Heart right ventricle (tissue), 16 donors: ENCODE results near the gene LSS. TPM values are rescaled to one million over a fixed set of nuclear protein-coding genes. Genes with fewer than 3 reads are reported as not detected.

Source experiments
- ATAC-seq, 8 donors: fragments of 200-7000 bp; cut with Tn5 transposase; one replicate each; pipeline ENCODE4 v1.9.1; 2020; ENCODE audit warnings: mild to moderate bottlenecking in 8 of 8, moderate library complexity in 8 of 8, moderate number of reproducible peaks in 1 of 8
- DNase-seq, 2 donors: peaks; one replicate each; pipeline ENCODE4 v3.0.0-alpha.2; 2020
- H3K27ac ChIP-seq, 10 donors: fragments of 200-600 bp; sonication (generic) in 2 of 10; one replicate each; pipeline versions ENCODE4 v1.5.0 to v1.8.0; 2020 to 2022; ENCODE audit warnings: mild to moderate bottlenecking in 3 of 10
- H3K27me3 ChIP-seq, 7 donors: fragments of 200-600 bp; one replicate each; pipeline ENCODE4 v1.8.0; 2021 to 2022; ENCODE audit warnings: mild to moderate bottlenecking in 2 of 7
- H3K36me3 ChIP-seq, 9 donors: fragments of 200-600 bp; sonication (generic) in 1 of 9; one replicate each; pipeline versions ENCODE4 v1.5.0 to v1.8.0; 2020 to 2022; ENCODE audit warnings: mild to moderate bottlenecking in 2 of 9
- H3K4me1 ChIP-seq, 9 donors: fragments of 200-600 bp; sonication (generic) in 1 of 9; one replicate each; pipeline versions ENCODE4 v1.5.0 to v1.8.0; 2020 to 2022; ENCODE audit warnings: mild to moderate bottlenecking in 4 of 9
- H3K4me3 ChIP-seq, 10 donors: fragments of 200-600 bp; sonication (generic) in 2 of 10; one replicate each; pipeline versions ENCODE4 v1.5.0 to v1.8.0; 2020 to 2022; ENCODE audit warnings: mild to moderate bottlenecking in 7 of 10, moderate library complexity in 2 of 10
- H3K9me3 ChIP-seq, 11 donors: fragments of 200-600 bp in 10 of 11; sonication (generic) in 2 of 11; one replicate each; pipeline versions ENCODE4 v1.5.0 to v1.8.0; 2013 to 2022; ENCODE audit warnings: mild to moderate bottlenecking in 2 of 11, control low read depth in 1 of 11, moderate library complexity in 1 of 11
- WGBS, 2 donors: extraction: QIAGEN DNeasy Blood & Tissue Kit; methylation state at CpG; one replicate each; pipeline ENCODE4 v1.1.7; 2013; ENCODE audit warnings: inconsistent platforms in 1 of 2; 5-methylcytosine and 5-hydroxymethylcytosine counted together
- intact Hi-C, 10 donors: fragments of 100-400 bp; cut with DNase I; formaldehyde crosslinking; loops; one replicate each; pipeline versions ENCODE4 v1.11.1 to v1.14.2; 2022
- polyA plus RNA-seq, 2 donors: library from polyadenylated mRNA; stranded (reverse); fragments of 200-250 nt; gene quantifications; one replicate each; pipeline ENCODE4 v1.2.3, GENCODE V29; 2013
- total RNA-seq, 10 donors: library from RNA; stranded (reverse); fragmentation: NEBNext Ultra II Directional in 3 of 10; extraction: Animal tissue kit (Norgen Biotek cat#: 25700) in 3 of 10; gene quantifications; one replicate each; pipeline versions ENCODE4 v1.2.1 to v1.2.4, GENCODE V29; 2021 to 2023
- TF ChIP-seq, protein P1 (sequence below), 9 donors: fragments of 200-600 bp; sonication (generic) in 2 of 9; IDR thresholded peaks; one replicate each; pipeline versions ENCODE4 v1.5.0 to v1.8.0; 2021 to 2022; ENCODE audit warnings: antibody characterized with exemption in 9 of 9, mild to moderate bottlenecking in 5 of 9, moderate library complexity in 1 of 9
- donor health status: Arrhythmogenic right ventricular cardiomyopathy.
- donor health status: ischemic (EF 13 %, LVEDD 7.1; RV severe dilation, severe dysfunction).
- donor health status: healthy with polysubstance abuse.
- donor health status: DM: no; HTN: yes; CAD: no.
- donor health status: DM: no; HTN: no; CAD: no.
- donor health status: ischemic (EF 25% LVEDD 6.9; RV normal size, moderate dysfunction).
- donor health status: ischemic (EF 25% LVEDD 5.7; RV mildly dilated, moderate dysfunction).
- donor health status: healthy.
- donor health status: DM: yes; HTN: yes; CAD: no.
- donor health status: Ischemic cardiomyopathy.
- donor health status: ischemic (EF 35%, LVEDD 5.7; RV mildly dilated, moderate dysfunction).
- donor health status: nonischemic (EF 11% LVEDD 7.7; RV severe dilation, severe dysfunction).
- donor health status: DM: yes; HTN: yes; CAD: no.
- donor health status: PGD.
- donor health status: ischemic (EF 29% LVEDD 5.4; RV normal size, mild dysfunction).
- donor health status: nonischemic (EF 23%, LVEDD 6.1; RV moderate dilation, normal function).

LSS gene
- total and polyA plus RNA-seq, 12 donors = 22.5 to 74.7 (median 40.7) TPM

DNA sequence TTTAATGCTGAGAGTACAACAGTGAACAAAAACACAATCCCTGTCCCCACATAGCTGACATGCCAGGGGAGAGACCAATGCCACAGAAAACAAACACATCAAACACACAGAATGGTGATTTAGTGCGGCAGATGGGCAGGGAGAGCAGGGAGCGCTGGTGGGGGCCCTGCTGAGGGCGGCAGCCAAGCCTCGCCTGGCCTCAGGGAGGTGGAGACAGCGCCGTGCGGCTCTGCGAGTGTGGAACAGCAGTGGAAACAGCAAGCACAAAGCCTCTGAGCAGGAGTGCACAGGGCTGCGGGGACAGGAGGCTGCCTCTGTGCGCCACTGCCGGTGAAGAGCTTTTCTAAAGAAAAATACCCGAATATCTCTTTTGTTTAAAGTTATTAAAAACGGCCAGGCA lies 39.8 kb upstream of the LSS start:
- intact Hi-C loops = loop anchor here in 2 of 10 donors (10.0 kb wide), 2 partner anchors 46 to 166 kb away; no protein-coding TSS in a partner anchor

DNA sequence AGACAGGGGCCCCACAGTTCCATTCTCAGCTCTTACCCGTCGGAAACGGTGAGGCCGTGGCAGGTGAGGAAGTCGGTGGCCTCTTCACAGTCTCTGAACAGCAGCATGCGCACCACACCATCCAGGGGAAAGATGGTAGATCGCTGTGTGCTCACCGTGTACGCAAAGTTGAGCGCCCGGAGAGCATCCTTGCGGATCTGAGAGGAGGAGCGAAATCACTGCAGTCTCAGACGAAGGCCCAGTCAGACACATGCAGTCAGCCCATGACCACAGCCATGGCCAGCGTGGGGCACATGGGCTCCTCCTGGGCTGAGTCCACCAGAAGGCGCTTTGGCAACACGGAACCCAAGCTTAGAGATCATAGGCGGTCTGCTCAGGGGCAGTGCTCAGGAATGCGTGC lies 38.4 kb upstream of the LSS start:
- Histone ChIP-seq H3K4me3 (no peak overlapping the region), H3K4me1 (no peaks in the 10 kb centered on the region), H3K27ac (no peak overlapping the region), H3K36me3 (peaks cover 8 to 100% (median 82%) of the 10 kb centered on the region in 9 donors), H3K27me3 (no peaks in the 10 kb centered on the region), H3K9me3 (no peaks in the 10 kb centered on the region)
- WGBS, 2 donors = 92 to 93% methylated on average over 19 of the region's 19 CpGs
- TF ChIP-seq, protein P1, sequence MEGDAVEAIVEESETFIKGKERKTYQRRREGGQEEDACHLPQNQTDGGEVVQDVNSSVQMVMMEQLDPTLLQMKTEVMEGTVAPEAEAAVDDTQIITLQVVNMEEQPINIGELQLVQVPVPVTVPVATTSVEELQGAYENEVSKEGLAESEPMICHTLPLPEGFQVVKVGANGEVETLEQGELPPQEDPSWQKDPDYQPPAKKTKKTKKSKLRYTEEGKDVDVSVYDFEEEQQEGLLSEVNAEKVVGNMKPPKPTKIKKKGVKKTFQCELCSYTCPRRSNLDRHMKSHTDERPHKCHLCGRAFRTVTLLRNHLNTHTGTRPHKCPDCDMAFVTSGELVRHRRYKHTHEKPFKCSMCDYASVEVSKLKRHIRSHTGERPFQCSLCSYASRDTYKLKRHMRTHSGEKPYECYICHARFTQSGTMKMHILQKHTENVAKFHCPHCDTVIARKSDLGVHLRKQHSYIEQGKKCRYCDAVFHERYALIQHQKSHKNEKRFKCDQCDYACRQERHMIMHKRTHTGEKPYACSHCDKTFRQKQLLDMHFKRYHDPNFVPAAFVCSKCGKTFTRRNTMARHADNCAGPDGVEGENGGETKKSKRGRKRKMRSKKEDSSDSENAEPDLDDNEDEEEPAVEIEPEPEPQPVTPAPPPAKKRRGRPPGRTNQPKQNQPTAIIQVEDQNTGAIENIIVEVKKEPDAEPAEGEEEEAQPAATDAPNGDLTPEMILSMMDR (IDR thresholded peaks at IDR 0.05) = no peak
- no peak for ATAC-seq
- no peak for DNase-seq
- intact Hi-C loops = loop anchor here in 2 of 10 donors (10.0 kb wide), 2 partner anchors 48 to 168 kb away; no protein-coding TSS in a partner anchor

More for the DNA sequence above, 39.8 kb upstream of the LSS start:
- DNase-seq (no peak), ATAC-seq (no peak)
- H3K4me1 ChIP-seq = no peaks in the 10 kb centered on the region
- H3K9me3 ChIP-seq = no peaks in the 10 kb centered on the region
- peaks cover 13 to 100% (median 93%) of the 10 kb centered on the region in 9 donors for H3K36me3 ChIP-seq
- WGBS, 2 donors = 94 to 95% methylated on average over 13 of the region's 13 CpGs
- no peak overlapping the region for H3K4me3 ChIP-seq
- no peak overlapping the region for H3K27ac ChIP-seq
- TF ChIP-seq, protein P1 (IDR thresholded peaks at IDR 0.05) = no peak
- H3K27me3 ChIP-seq = no peaks in the 10 kb centered on the region

DNA sequence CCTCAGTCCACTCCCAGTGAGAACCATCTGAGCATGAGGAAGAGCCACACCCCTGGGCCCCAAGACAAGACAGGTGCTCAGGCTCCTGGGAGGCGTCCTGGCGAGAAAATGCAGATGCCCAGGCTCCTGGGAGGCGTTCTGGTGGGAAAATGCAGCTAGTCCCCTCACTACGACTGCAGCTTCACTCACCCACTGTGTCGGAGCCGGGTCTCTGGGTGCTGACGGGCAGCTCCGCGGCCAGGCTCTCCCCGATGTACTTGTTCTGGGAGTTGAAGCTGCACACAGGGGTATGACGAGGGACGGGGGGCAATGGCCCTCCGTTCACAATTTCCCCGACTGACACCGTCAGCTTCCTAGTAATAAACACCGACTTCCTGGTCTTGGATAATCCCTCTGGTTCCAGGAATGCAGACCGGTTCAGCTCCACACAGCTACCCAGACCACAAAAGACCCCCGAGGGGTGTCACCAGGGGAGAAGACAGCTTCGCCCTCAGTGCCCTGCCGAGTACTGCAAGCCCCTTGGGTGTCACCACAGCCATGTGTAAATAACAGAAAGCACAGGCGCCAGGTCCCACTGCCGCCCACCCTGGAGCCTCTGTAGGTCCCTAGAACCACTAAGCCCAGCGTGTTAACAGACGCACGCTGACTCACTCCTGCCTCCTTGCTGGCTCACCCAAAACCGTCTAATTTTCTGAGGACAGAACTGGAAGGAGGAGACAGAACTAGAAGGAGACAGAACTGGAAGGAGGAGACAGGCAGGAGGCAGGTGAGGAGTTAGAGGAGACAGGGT lies 37.4 kb upstream of the LSS start:
- no peak overlapping the region for H3K4me3 ChIP-seq
- TF ChIP-seq, protein P1 (IDR thresholded peaks at IDR 0.05) = no peak
- 88 to 89% methylated on average over 26 of the region's 26 CpGs for WGBS, 2 donors
- H3K27ac ChIP-seq = no peak overlapping the region
- DNase-seq (no peak), ATAC-seq (no peak)
- H3K4me1 ChIP-seq = no peaks in the 10 kb centered on the region
- intact Hi-C loops = loop anchor here in 2 of 10 donors (10.0 kb wide), 2 partner anchors 49 to 169 kb away; no protein-coding TSS in a partner anchor
- peaks cover 8 to 100% (median 81%) of the 10 kb centered on the region in 9 donors for H3K36me3 ChIP-seq
- H3K27me3 ChIP-seq = no peaks in the 10 kb centered on the region
- H3K9me3 ChIP-seq = no peaks in the 10 kb centered on the region

DNA sequence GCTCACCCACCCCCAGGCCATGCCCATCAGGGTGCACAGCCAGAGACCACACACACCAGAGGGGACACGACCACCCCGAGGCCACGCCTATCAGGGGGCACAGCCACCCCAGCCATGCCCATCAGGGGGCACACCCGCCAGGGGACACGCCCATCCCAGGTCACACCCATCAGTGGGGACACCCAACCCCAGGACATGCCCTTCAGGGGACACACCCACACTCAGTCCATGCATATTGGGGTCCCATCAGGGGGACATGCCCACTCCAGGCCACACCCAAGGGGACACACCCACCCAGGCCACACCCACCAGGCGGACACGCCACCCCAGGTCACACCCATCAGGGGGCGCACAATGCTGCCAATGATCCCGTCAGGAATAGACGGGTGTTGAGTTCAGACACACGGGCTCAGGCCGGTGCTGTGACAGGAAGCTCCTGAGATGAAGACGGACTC lies 36.1 kb upstream of the LSS start:
- H3K27ac ChIP-seq = no peak overlapping the region
- 89 to 92% methylated on average over 13 of the region's 13 CpGs for WGBS, 2 donors
- intact Hi-C loops = loop anchor here in 2 of 10 donors (10.0 kb wide), 2 partner anchors 50 to 170 kb away; no protein-coding TSS in a partner anchor
- DNase-seq (no peak), ATAC-seq (peak in 3 of 8 donors; percentile 27 to 60 (median 32))
- no peaks in the 10 kb centered on the region for H3K27me3 ChIP-seq
- TF ChIP-seq, protein P1 (IDR thresholded peaks at IDR 0.05) = no peak
- peaks cover 6 to 100% (median 81%) of the 10 kb centered on the region in 9 donors for H3K36me3 ChIP-seq
- no peak overlapping the region for H3K4me3 ChIP-seq
- H3K4me1 ChIP-seq = no peaks in the 10 kb centered on the region
- no peaks in the 10 kb centered on the region for H3K9me3 ChIP-seq
